Common myeloid progenitor, CD34-positive (primary cell): ENCODE measurements around the gene OGDHL. TPM values are rescaled to one million over a fixed set of nuclear protein-coding genes. Genes with fewer than 3 reads are reported as not detected.

Experiments used
- CTCF ChIA-PET: fragments of 350-600 bp; sonication (Branson Sonifier 250); formaldehyde crosslinking; loops from one replicate; lab custom pipeline; 2021; ENCODE audit warnings: antibody characterized with exemption; lab: Charles Lee
- POLR2A ChIA-PET: fragments of 350-600 bp; sonication (Branson Sonifier 250); formaldehyde crosslinking; loops from one replicate; lab custom pipeline; 2021; ENCODE audit warnings: antibody characterized with exemption; lab: Charles Lee
- DNase-seq, 3 donors: peaks; one replicate each; pipeline versions ENCODE4 v3.0.0 to v3.0.0-alpha.2; 2013
- H3K27ac ChIP-seq, 2 experiments: 1 replicate in 1 of 2; 2 replicates in 1 of 2; pipeline ENCODE4 v1.7.0; 2013; ENCODE audit warnings: inconsistent platforms in 2 of 2, low read length in 2 of 2, mild to moderate bottlenecking in 2 of 2, low read depth in 1 of 2, moderate library complexity in 1 of 2; ENCODE audit not compliant: severe bottlenecking in 2 of 2, insufficient read depth in 1 of 2, poor library complexity in 1 of 2
- H3K27me3 ChIP-seq, 5 experiments: replicated peaks in 2 of 5; 1 replicate in 3 of 5; 2 replicates in 2 of 5; pipeline versions ENCODE4 v1.6.1 to v1.7.0; 2013; ENCODE audit warnings: low read length in 4 of 5, mild to moderate bottlenecking in 2 of 5, moderate library complexity in 2 of 5, inconsistent platforms in 1 of 5; ENCODE audit not compliant: insufficient read depth in 5 of 5, control insufficient read depth in 4 of 5
- H3K36me3 ChIP-seq, 4 experiments: 1 replicate in 2 of 4; 2 replicates in 2 of 4; pipeline versions ENCODE4 v1.6.1 to v1.7.0; 2013; ENCODE audit warnings: low read length in 3 of 4, control low read depth in 1 of 4, mild to moderate bottlenecking in 1 of 4; ENCODE audit not compliant: control insufficient read depth in 4 of 4, insufficient read depth in 4 of 4
- H3K4me1 ChIP-seq, 4 experiments: 1 replicate in 3 of 4; 2 replicates in 1 of 4; pipeline versions ENCODE4 v1.6.1 to v1.7.1; 2013; ENCODE audit warnings: low read length in 3 of 4, mild to moderate bottlenecking in 3 of 4, control low read depth in 1 of 4, inconsistent platforms in 1 of 4, moderate library complexity in 1 of 4; ENCODE audit not compliant: control insufficient read depth in 4 of 4, insufficient read depth in 4 of 4; ENCODE audit errors: control extremely low read depth in 1 of 4
- H3K4me3 ChIP-seq, 7 experiments: 1 replicate in 4 of 7; 2 replicates in 3 of 7; pipeline versions ENCODE4 v1.5.1 to v1.7.0; 2013; ENCODE audit warnings: mild to moderate bottlenecking in 7 of 7, low read length in 6 of 7, moderate library complexity in 6 of 7, inconsistent platforms in 2 of 7, low read depth in 2 of 7, control low read depth in 1 of 7; ENCODE audit not compliant: insufficient read depth in 4 of 7, control insufficient read depth in 1 of 7; ENCODE audit errors: extremely low read depth in 1 of 7
- H3K9me3 ChIP-seq, 5 experiments: 1 replicate in 4 of 5; 2 replicates in 1 of 5; pipeline versions ENCODE4 v1.6.1 to v1.7.1; 2013; ENCODE audit warnings: low read length in 4 of 5, mild to moderate bottlenecking in 2 of 5, inconsistent platforms in 1 of 5, low read depth in 1 of 5, moderate library complexity in 1 of 5; ENCODE audit not compliant: control insufficient read depth in 4 of 5, insufficient read depth in 2 of 5; ENCODE audit errors: control extremely low read depth in 1 of 5
- WGBS: methylation state at CpG from one replicate; pipeline ENCODE4 v1.1.5; 2013; ENCODE audit not compliant: insufficient coverage; 5-methylcytosine and 5-hydroxymethylcytosine counted together
- polyA plus RNA-seq: library from polyadenylated mRNA; unstranded; fragments of 120-200 nt; gene quantifications from one replicate; pipeline ENCODE4 v1.2.1, GENCODE V29; 2013

The OGDHL gene
- 0.05 TPM for polyA plus RNA-seq

DNA sequence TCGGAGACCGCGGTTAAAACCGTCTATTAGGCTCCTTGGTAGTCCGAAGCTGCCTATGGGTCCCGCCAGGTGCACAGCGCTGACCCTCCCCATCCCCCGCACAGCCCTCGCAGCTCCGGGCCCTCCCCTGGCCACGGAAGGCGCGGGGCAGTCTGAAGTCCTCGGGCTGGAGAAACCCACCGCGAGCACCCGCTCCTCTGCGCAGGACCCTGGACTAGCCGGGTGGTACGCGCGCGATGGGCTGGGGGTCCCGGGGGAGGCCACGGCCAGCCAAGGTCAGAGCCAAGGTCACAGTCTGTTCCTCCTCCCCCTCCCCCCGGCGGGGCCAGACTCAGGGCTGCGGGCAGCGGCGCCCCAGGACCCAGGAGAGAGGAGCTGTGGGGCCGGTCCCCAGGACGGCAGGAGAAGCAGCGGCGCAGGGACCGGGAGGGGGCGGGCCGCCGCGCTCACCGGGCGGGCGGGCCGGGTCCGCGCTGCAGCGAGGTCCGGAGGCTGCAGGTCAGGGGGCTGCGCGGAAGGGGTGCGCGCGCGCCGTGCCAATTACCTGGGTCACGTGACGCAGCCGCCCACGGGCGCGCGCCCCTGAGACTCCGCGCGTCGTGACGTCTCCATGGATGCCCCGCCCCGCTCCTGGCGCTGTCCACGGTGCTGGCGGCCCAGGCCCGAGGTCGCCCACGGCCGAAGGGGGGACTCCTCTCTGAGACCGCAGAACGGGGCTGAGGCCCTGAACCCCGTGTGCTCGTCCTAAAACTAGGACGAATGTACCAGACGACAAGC lies at the start of gene OGDHL:
Gene OGDHL (minus strand): TSS at position 535 of the 777 bp plus-strand sequence. CDS start 3,731 bp downstream, outside the sequence.
- 1% methylated on average over 63 of the region's 81 CpGs for WGBS
- Histone ChIP-seq H3K4me1 (peaks cover 0 to 7% (median 6%) of the 10 kb centered on the region in 4 experiments), H3K27me3 (peaks cover 4 to 52% (median 27%) of the 10 kb centered on the region in 5 experiments), H3K27ac (no peak within 1 kb of the TSS), H3K4me3 (peak within 1 kb of the TSS; percentile 29 to 70 (median 60)), H3K36me3 (no peaks in the 10 kb centered on the region), H3K9me3 (peaks cover 2 to 9% (median 5%) of the 10 kb centered on the region in 5 experiments)
- ChIA-PET CTCF (no interaction called here), POLR2A (no interaction called here)
- peak; percentile 50 to 82 (median 78) for DNase-seq

DNA sequence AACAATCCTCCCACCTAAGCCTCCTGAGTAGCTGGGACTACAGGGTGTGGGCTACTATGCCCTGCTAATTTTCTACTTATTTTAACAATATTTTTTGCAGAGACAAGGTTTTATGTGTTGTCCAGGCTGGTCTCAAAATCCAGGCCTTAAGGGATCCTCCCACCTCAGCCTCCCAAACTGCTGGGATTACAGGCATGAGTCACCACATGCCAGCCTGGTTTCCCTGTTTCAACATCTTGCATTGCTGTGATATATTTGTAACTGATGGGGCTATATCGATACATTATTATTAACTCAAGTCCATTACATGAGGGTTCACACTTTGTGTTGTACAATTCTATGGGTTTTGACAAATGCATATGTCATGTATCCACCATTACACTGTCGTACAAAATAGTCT lies 41.9 kb upstream of the OGDHL start:
- no peak for DNase-seq
- no peaks in the 10 kb centered on the region for H3K27me3 ChIP-seq
- H3K36me3 ChIP-seq: no peaks in the 10 kb centered on the region
- H3K27ac ChIP-seq: no peak overlapping the region
- no peak overlapping the region for H3K4me3 ChIP-seq
- no peaks in the 10 kb centered on the region for H3K4me1 ChIP-seq
- WGBS: no CpG with 5 or more reads among the region's 2 CpGs
- ChIA-PET CTCF (no interaction called here), POLR2A (no interaction called here)
- H3K9me3 ChIP-seq: peaks cover 0 to 5% (median 0%) of the 10 kb centered on the region in 5 experiments

DNA sequence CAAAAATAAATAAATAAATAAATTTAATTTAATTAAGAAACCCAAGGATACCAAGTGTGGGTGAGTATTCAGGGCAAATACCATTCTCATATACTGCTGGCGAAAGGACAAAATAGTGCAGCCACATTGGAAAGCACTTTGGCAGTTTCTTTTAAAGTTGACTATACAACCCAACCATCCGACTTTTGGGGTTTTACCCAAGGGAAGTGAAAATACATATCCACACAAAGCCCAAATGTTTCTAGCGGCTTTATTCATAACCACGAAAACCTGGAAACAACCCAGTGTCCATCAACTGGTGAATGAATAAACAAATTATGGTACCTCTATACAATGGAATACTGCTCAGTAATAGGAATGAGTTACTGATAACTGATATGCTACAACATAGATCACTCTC lies 36.2 kb upstream of the OGDHL start:
- Histone ChIP-seq H3K4me1 (no peaks in the 10 kb centered on the region), H3K36me3 (no peaks in the 10 kb centered on the region), H3K27me3 (no peaks in the 10 kb centered on the region), H3K4me3 (no peak overlapping the region), H3K9me3 (no peaks in the 10 kb centered on the region), H3K27ac (no peak overlapping the region)
- POLR2A ChIA-PET: no interaction called here
- no peak for DNase-seq
- CTCF ChIA-PET: interaction anchor here (0.6 kb wide), 1 partner anchor 46 kb away, joined by 3 read pairs; no protein-coding TSS in a partner anchor
- 100% methylated on average over 1 of the region's 4 CpGs for WGBS

DNA sequence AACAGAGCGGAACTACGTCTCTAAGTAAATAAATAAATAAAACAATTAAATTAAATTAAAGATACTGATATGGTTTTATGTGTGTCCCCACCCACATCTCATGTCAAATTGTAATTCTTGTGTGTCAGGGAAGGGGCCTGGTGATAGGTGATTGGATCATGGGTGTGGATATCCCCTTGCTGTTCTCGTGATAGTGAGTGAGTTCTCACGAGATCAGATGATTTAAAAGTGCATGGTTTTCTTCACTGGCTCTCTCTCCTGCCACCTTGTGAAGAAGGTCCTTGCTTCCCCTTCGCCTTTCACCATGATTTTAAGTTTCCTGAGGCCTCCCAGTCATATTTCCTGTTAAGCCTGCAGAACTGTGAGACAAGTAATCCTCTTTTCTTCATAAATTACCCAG lies 29.0 kb upstream of the OGDHL start:
- Histone ChIP-seq H3K27ac (no peak overlapping the region), H3K4me1 (no peaks in the 10 kb centered on the region), H3K36me3 (no peaks in the 10 kb centered on the region), H3K9me3 (no peaks in the 10 kb centered on the region), H3K4me3 (no peak overlapping the region), H3K27me3 (peaks cover 0 to 2% (median 0%) of the 10 kb centered on the region in 5 experiments)
- ChIA-PET POLR2A (no interaction called here), CTCF (no interaction called here)
- WGBS: 100% methylated on average over 1 of the region's 5 CpGs
- DNase-seq: no peak

DNA sequence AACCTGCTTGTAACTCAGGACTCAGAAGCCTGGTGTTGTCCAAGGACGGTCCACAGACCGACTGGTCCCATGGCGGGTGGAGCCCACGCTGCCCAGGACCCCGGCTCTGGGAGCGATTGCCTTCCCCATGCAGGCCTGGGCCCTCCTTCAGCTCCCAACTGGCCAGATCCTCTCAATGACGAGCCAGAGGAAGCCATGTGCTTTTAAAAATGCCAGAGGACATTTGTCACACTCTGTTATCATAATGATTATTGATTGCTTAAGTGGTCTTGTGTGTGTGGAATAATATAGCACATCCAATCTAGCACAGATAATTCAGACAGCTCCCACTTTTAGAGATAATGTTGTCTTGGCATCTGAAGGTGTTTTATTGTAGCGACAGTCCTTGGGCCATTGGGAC lies 22.6 kb upstream of the OGDHL start:
- POLR2A ChIA-PET: no interaction called here
- 77% methylated on average over 2 of the region's 8 CpGs for WGBS
- H3K27me3 ChIP-seq: peaks cover 2 to 18% (median 4%) of the 10 kb centered on the region in 5 experiments

DNA sequence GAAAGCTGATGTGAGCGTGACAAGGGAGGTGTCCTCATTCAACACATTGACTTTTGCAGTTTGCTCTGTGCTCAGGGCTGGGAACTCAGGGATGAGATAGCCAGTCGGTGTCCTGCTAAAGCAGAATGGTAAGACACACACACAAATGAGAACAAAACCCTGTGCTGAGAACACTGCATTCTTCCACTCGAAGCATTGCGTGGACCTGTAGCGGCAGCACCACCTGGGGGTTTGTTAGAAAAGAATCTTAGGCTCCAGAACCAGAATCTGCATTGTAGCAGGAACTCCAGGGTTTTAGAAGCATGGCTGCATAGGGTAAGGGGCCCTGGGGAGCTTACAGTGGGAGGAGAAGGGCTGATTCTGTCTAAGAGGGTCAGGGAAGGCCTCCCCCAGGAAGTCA lies 21.5 kb upstream of the OGDHL start:
- ChIA-PET POLR2A (no interaction called here), CTCF (no interaction called here)
- no peak for DNase-seq
- Histone ChIP-seq H3K27ac (no peak overlapping the region), H3K36me3 (no peaks in the 10 kb centered on the region), H3K9me3 (no peaks in the 10 kb centered on the region), H3K27me3 (peaks cover 2 to 18% (median 4%) of the 10 kb centered on the region in 5 experiments), H3K4me1 (no peaks in the 10 kb centered on the region), H3K4me3 (no peak overlapping the region)
- 60% methylated on average over 4 of the region's 5 CpGs for WGBS

More for the DNA sequence above, 22.6 kb upstream of the OGDHL start:
- Histone ChIP-seq H3K4me3 (no peak overlapping the region), H3K9me3 (no peaks in the 10 kb centered on the region), H3K36me3 (no peaks in the 10 kb centered on the region), H3K27ac (no peak overlapping the region), H3K4me1 (no peaks in the 10 kb centered on the region)
- CTCF ChIA-PET: no interaction called here
- no peak for DNase-seq

DNA sequence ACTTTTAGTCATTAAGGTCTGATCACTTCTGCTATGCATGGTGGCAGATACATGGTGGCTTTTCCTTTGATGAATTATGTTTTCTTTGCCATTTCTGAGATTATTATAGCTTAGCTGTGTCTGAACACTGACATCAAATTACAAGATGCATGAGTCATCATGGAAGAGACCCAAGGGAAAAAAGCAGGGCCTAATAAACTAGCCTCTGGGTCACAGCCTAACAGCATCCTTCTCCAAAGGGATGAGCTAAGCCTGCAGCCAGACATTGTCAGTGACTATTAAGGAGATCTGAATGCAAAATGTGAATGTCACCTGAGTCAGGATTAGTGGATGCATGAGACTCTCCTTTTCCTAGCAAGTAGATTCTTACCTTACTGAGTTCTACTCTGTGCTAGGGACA lies 19.1 kb upstream of the OGDHL start:
- Histone ChIP-seq H3K4me1 (no peaks in the 10 kb centered on the region), H3K4me3 (no peak overlapping the region), H3K9me3 (peaks cover 0 to 1% (median 0%) of the 10 kb centered on the region in 5 experiments), H3K27ac (no peak overlapping the region), H3K36me3 (no peaks in the 10 kb centered on the region), H3K27me3 (peaks cover 2 to 16% (median 6%) of the 10 kb centered on the region in 5 experiments)
- ChIA-PET CTCF (no interaction called here), POLR2A (no interaction called here)
- DNase-seq: no peak
